ENCODE results near the gene TBC1D25. TPM values are rescaled to one million over a fixed set of nuclear protein-coding genes. Genes with fewer than 3 reads are reported as not detected.

TBC1D25 gene
- total and polyA plus RNA-seq, 2 of the 4 experiments (the other 2 are of a cell fraction): 11.3 to 15.9 TPM

DNA sequence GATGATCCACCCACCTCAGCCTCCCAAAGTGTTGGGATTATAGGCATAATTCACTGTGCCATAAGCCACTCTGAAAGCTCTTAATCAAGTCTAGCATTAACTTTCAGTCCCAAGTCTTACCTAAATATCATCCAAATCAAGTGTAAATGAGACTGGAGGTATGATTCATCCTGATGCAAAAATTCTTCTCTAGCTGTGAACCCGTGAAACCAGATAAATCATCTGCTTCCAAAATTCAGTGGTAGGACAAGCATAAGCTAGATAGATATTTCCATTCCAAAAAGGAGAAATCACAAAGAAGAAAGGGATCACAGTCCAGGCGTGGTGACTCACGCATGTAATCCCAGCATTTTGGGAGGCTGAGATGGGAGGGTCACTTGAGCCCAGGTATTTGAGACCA is 8.8 kb upstream of the TBC1D25 start:
- H2BK20ac ChIP-seq (ENCODE audit: low read depth, low read length): no peak overlapping the region
- ChIA-PET POLR2A (ENCODE audit: unreplicated experiment) (no interaction called here), CTCF (no interaction called here)
- no peak overlapping the region for H3K14ac ChIP-seq (replicated peaks; ENCODE audit: low read depth, low read length)
- 0 out of 2 replicates have a peak, but pooled peaks cover 1% of the 10 kb centered on the region for H3K4me1 ChIP-seq (ENCODE audit: control insufficient read depth, insufficient read depth, low read length)
- H3K9me3 ChIP-seq (ENCODE audit: control insufficient read depth, insufficient read depth, low read length): no peaks in the 10 kb centered on the region; the same call in 1 of the 2 replicates
- no peak overlapping the region for H2AK9ac ChIP-seq (replicated peaks; ENCODE audit: low read depth, low read length, poor library complexity)
- TF ChIP-seq, protein P1, sequence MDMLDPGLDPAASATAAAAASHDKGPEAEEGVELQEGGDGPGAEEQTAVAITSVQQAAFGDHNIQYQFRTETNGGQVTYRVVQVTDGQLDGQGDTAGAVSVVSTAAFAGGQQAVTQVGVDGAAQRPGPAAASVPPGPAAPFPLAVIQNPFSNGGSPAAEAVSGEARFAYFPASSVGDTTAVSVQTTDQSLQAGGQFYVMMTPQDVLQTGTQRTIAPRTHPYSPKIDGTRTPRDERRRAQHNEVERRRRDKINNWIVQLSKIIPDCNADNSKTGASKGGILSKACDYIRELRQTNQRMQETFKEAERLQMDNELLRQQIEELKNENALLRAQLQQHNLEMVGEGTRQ (IDR thresholded peaks at IDR 0.05; ENCODE audit: low read depth, low read length): no peak
- no peak for TF ChIP-seq RCOR1 (IDR thresholded peaks at IDR 0.05; ENCODE audit: insufficient replicate concordance, low read length)
- TF ChIP-seq, protein P2, sequence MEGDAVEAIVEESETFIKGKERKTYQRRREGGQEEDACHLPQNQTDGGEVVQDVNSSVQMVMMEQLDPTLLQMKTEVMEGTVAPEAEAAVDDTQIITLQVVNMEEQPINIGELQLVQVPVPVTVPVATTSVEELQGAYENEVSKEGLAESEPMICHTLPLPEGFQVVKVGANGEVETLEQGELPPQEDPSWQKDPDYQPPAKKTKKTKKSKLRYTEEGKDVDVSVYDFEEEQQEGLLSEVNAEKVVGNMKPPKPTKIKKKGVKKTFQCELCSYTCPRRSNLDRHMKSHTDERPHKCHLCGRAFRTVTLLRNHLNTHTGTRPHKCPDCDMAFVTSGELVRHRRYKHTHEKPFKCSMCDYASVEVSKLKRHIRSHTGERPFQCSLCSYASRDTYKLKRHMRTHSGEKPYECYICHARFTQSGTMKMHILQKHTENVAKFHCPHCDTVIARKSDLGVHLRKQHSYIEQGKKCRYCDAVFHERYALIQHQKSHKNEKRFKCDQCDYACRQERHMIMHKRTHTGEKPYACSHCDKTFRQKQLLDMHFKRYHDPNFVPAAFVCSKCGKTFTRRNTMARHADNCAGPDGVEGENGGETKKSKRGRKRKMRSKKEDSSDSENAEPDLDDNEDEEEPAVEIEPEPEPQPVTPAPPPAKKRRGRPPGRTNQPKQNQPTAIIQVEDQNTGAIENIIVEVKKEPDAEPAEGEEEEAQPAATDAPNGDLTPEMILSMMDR (conservative IDR thresholded peaks at IDR 0.05; ENCODE audit: low read depth, low read length): no peak
- no peak for TF ChIP-seq SMC3 (IDR thresholded peaks at IDR 0.05; ENCODE audit: low read depth, low read length)
- no peak for TF ChIP-seq CHD1 (IDR thresholded peaks at IDR 0.05; ENCODE audit: low read depth, low read length)
- TF ChIP-seq NFE2L2 (IDR thresholded peaks at IDR 0.05; ENCODE audit: low read depth, low read length): no peak
- H3K4ac ChIP-seq (ENCODE audit: low read depth, low read length): no peak overlapping the region
- H4K8ac ChIP-seq (ENCODE audit: low read depth in 2 of 2, low read length in 2 of 2): no peak overlapping the region; a peak in 1 of 4 replicates
- no peak overlapping the region for H4K91ac ChIP-seq (ENCODE audit: insufficient read depth, low read depth, low read length)
- H2BK120ac ChIP-seq (ENCODE audit: low read depth, low read length): no peak overlapping the region
- dilution Hi-C loops (cut with HindIII; ENCODE audit: low sequenced_read_pairs, unreplicated experiment): no loop called here
- peaks cover 2% of the 10 kb centered on the region; the same call in 1 of the 2 replicates for H3K36me3 ChIP-seq (ENCODE audit: control insufficient read depth, insufficient read depth, low read length)
- WGBS, 2 experiments (ENCODE audit: extremely low coverage in 2 of 2, insufficient read length in 1 of 2): no CpG with 5 or more reads among the region's 3 CpGs
- H3K56ac ChIP-seq (ENCODE audit: extremely low read depth, insufficient read depth, low read length): no peak overlapping the region
- no peak for ATAC-seq (ENCODE audit: low read depth)
- H3K4me2 ChIP-seq (ENCODE audit: low read depth, low read length): no peak overlapping the region
- no peak overlapping the region for H2BK15ac ChIP-seq (ENCODE audit: low read depth, low read length)
- intact Hi-C loops (cut with micrococcal nuclease): no loop called here
- no peak overlapping the region for H3K9ac ChIP-seq (ENCODE audit: low read depth, low read length)
- no peak overlapping the region for H2AFZ ChIP-seq (replicated peaks; ENCODE audit: low read length, poor library complexity)
- in situ Hi-C loops (cut with MboI; ENCODE audit: low sequenced_read_pairs): no loop called here
- no peak overlapping the region for H4K5ac ChIP-seq (ENCODE audit: low read depth, low read length)
- no TSS peak for BruUV-seq (replicated peaks)
- H2AK5ac ChIP-seq (ENCODE audit: low read depth, low read length): no peak overlapping the region
- H4K20me1 ChIP-seq (ENCODE audit: insufficient read depth, low read length): no peaks in the 10 kb centered on the region
- H3K9me1 ChIP-seq (ENCODE audit: insufficient read depth, low read length): no peaks in the 10 kb centered on the region
- no peaks in the 10 kb centered on the region for H3K79me1 ChIP-seq (ENCODE audit: low read depth in 1 of 2, low read length in 2 of 2)
- DNase-seq: no peak
- H3K23ac ChIP-seq (ENCODE audit: low read depth, low read length): no peak overlapping the region
- H2BK5ac ChIP-seq (ENCODE audit: low read depth, low read length, poor library complexity, severe bottlenecking): no peak overlapping the region
- no peak overlapping the region for H3K18ac ChIP-seq (ENCODE audit: low read depth, low read length)
- H3K27ac ChIP-seq (ENCODE audit: insufficient read depth, low read length): no peak overlapping the region
- H3K4me3 ChIP-seq (ENCODE audit: insufficient read depth, low read depth, low read length): no peak overlapping the region
- no peaks in the 10 kb centered on the region for H3K27me3 ChIP-seq (ENCODE audit: control insufficient read depth, insufficient read depth, low read length)

Data from IMR-90 (cell line).